HG02798 (cell line): ENCODE data around the gene GPR15.

Experiments
- ATAC-seq: cut with Tn5 transposase; IDR thresholded peaks from one replicate; pipeline ENCODE4 v1.9.1; 2021; ENCODE audit warnings: mild to moderate bottlenecking; ENCODE audit not compliant: unreplicated experiment, poor library complexity

GPR15 gene

DNA sequence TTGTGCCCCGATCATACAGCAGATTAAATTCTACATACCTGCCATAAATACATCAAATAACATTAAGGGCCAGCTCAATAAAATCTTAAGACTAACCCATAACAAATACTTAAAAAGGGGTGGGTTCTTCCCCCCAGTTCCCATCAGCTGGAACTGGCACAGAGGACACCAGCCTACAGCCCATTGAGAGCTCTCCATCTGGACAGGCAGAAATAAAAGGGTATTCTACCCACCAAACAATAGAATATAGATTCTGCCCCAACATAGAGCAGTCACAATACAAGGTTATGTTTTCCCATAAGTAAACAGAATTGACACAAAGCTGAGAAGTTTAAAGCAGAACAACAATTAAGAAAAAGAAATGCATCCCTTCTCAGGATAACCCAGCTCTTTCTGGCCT, 49.7 kb downstream of the GPR15 start:
- no peak for ATAC-seq

- no peak for ATAC-seq
Measured at GRCh38 chr3:98582042-98582441, 50.3 kb downstream of the GPR15 start.

DNA sequence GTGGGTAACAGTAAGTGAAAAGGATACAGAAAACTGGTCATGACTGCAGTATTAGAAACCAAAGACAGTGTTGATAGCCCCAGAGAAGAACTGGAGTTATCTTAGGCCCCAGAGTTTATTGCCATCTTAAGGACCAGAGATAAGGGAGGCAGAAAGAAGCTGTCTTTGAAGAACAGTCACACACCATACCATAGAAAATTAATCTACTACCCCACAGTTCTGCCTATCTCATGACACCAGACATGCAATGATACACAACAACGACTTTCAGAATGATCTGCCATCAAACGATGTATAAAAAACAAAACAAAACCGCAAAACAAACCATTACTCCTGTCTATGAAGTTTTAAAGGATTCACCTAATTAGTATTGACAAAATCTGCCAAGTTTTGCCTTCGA, 52.0 kb downstream of the GPR15 start:
- no peak for ATAC-seq
